Mammary epithelial cell (primary cell): Measurements from ENCODE around the gene FOXRED2.
A peak's percentile ranks its signal among the peaks of the same experiment; 100 is the strongest.

Experiments used
- CTCF ChIP-seq, 2 donors: IDR thresholded peaks in 1 of 2; conservative IDR thresholded peaks in 1 of 2; 2 replicates each; pipeline ENCODE4 v1.5.1; 2011 to 2012; ENCODE audit warnings: inconsistent platforms in 2 of 2, low read length in 2 of 2, mild to moderate bottlenecking in 2 of 2, control low read depth in 1 of 2, low read depth in 1 of 2; ENCODE audit not compliant: insufficient read depth in 1 of 2; ENCODE audit errors: extremely low read depth in 1 of 2
- EZH2 ChIP-seq: IDR thresholded peaks from 2 replicates; pipeline ENCODE4 v1.6.1; 2012; ENCODE audit warnings: low read length, inconsistent platforms, borderline replicate concordance

DNA sequence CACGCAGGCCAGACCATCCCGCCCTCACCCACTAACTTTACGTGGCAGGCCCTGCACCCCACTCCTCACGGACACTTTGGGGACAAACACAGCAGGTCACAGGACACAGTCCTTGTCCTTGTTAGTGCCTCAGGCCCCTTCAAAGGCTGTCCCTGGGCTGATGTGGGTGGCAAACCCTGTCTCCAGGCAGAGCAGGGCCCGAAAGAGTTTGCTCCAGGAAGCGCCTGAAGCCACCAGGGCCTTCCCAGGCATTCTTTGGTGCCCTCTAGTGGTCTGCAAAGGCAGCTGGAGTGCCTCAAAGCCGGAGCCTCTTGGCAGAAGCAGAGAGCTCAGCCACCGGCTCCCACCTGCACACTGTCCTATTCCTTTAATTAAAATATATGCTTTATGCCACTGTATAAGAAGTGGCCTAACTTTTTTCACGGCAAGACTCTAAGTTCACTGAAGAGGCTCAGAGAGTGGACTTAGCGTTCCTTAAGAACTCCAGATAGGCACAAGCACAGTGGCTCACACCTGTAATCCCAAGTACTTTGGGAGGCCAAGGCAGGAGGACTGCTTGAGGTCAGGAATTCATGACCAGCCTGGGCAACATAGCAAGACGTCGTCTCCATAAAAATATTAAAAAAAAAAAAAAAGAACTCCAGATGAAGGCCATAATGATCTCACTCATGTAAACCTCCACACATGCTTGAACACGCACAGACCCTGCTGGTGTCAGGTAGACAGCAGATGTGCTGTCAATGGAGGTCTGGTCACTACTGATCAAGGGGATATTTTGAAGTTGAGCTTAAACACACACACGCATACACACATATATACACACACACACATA lies 36.5 kb downstream of the FOXRED2 start:
- TF ChIP-seq CTCF (conservative IDR thresholded peaks at IDR 0.05 in 1 of 2, IDR thresholded peaks at IDR 0.05 in 1 of 2; ENCODE audit: extremely low read depth in 1 of 2, insufficient read depth in 1 of 2, low read depth in 1 of 2, low read length in 2 of 2) (peak; percentile 93 to 99), EZH2 (no peak)
